Measurements from ENCODE around the gene GUSB. TPM values are rescaled to one million over a fixed set of nuclear protein-coding genes. Genes with fewer than 3 reads are reported as not detected.
"Not testable (repeated sequence)": the region's sequence is repeated elsewhere in the genome, so short reads cannot be mapped to it uniquely, and the experiment has no call there.

GUSB gene
- total RNA-seq, 2 donors from 2014 or later = 53.4 to 66.7 TPM

GRCh38 chr7:65966146-65966545 lies 15.9 kb downstream of the GUSB start:
- H3K27ac Mint-ChIP-seq = no peak overlapping the region
- H3K4me3 Mint-ChIP-seq = no peak overlapping the region
- no peaks in the 10 kb centered on the region for H3K27me3 Mint-ChIP-seq
- H3K9me3 Mint-ChIP-seq = no peaks in the 10 kb centered on the region
- H3K4me1 Mint-ChIP-seq = no peaks in the 10 kb centered on the region
- no peak for ATAC-seq (replicated peaks)
- H3K36me3 Mint-ChIP-seq (ENCODE audit: low read depth) = peaks cover 94% of the 10 kb centered on the region

- peaks cover 94% of the 10 kb centered on the region for H3K36me3 Mint-ChIP-seq (ENCODE audit: low read depth)
- ATAC-seq (replicated peaks); H3K4me3 Mint-ChIP-seq; H3K27ac Mint-ChIP-seq; H3K4me1 Mint-ChIP-seq; H3K27me3 Mint-ChIP-seq; H3K9me3 Mint-ChIP-seq: not testable (repeated sequence)
Observed at GRCh38 chr7:65964671-65965070, 17.3 kb downstream of the GUSB start.

- ATAC-seq (replicated peaks) = no peak
- peaks cover 93% of the 10 kb centered on the region for H3K36me3 Mint-ChIP-seq (ENCODE audit: low read depth)
- H3K9me3 Mint-ChIP-seq = no peaks in the 10 kb centered on the region
- H3K4me3 Mint-ChIP-seq = no peak overlapping the region
- H3K27ac Mint-ChIP-seq = no peak overlapping the region
- H3K27me3 Mint-ChIP-seq = no peaks in the 10 kb centered on the region
- H3K4me1 Mint-ChIP-seq = no peaks in the 10 kb centered on the region
Observed at GRCh38 chr7:65962033-65962432, 20.0 kb downstream of the GUSB start.

- no peaks in the 10 kb centered on the region for H3K27me3 Mint-ChIP-seq
- H3K9me3 Mint-ChIP-seq = no peaks in the 10 kb centered on the region
- H3K4me3 Mint-ChIP-seq = no peak overlapping the region
- H3K27ac Mint-ChIP-seq = no peak overlapping the region
- peaks cover 93% of the 10 kb centered on the region for H3K36me3 Mint-ChIP-seq (ENCODE audit: low read depth)
- ATAC-seq (replicated peaks) = no peak
- no peaks in the 10 kb centered on the region for H3K4me1 Mint-ChIP-seq
Observed at GRCh38 chr7:65960351-65961074, 21.5 kb downstream of the GUSB start.

GRCh38 chr7:65955718-65956117 lies 26.3 kb downstream of the GUSB start:
- Mint-ChIP-seq H3K4me1 (no peaks in the 10 kb centered on the region), H3K27ac (no peak overlapping the region), H3K36me3 (ENCODE audit: low read depth) (peaks cover 67% of the 10 kb centered on the region), H3K9me3 (no peaks in the 10 kb centered on the region), H3K27me3 (no peaks in the 10 kb centered on the region), H3K4me3 (no peak overlapping the region)
- no peak for ATAC-seq (replicated peaks)

GRCh38 chr7:65953890-65954450 lies 28.0 kb downstream of the GUSB start:
- no peak overlapping the region for H3K27ac Mint-ChIP-seq
- H3K9me3 Mint-ChIP-seq = no peaks in the 10 kb centered on the region
- peaks cover 50% of the 10 kb centered on the region for H3K36me3 Mint-ChIP-seq (ENCODE audit: low read depth)
- no peaks in the 10 kb centered on the region for H3K27me3 Mint-ChIP-seq
- no peak overlapping the region for H3K4me3 Mint-ChIP-seq
- H3K4me1 Mint-ChIP-seq = no peaks in the 10 kb centered on the region
- ATAC-seq (replicated peaks) = no peak

- Mint-ChIP-seq H3K27ac (no peak overlapping the region), H3K36me3 (ENCODE audit: low read depth) (peaks cover 41% of the 10 kb centered on the region), H3K27me3 (no peaks in the 10 kb centered on the region), H3K4me1 (no peaks in the 10 kb centered on the region), H3K9me3 (no peaks in the 10 kb centered on the region), H3K4me3 (no peak overlapping the region)
- no peak for ATAC-seq (replicated peaks)
Observed at GRCh38 chr7:65953001-65953720, 28.9 kb downstream of the GUSB start.

- Mint-ChIP-seq H3K4me3 (no peak overlapping the region), H3K27me3 (no peaks in the 10 kb centered on the region), H3K4me1 (no peaks in the 10 kb centered on the region), H3K9me3 (no peaks in the 10 kb centered on the region), H3K27ac (no peak overlapping the region), H3K36me3 (ENCODE audit: low read depth) (peaks cover 32% of the 10 kb centered on the region)
- ATAC-seq (replicated peaks) = no peak
Observed at GRCh38 chr7:65951837-65952578, 30.0 kb downstream of the GUSB start.

- H3K9me3 Mint-ChIP-seq = no peaks in the 10 kb centered on the region
- H3K4me1 Mint-ChIP-seq = no peaks in the 10 kb centered on the region
- ATAC-seq (replicated peaks) = no peak
- H3K27ac Mint-ChIP-seq = no peak overlapping the region
- no peak overlapping the region for H3K4me3 Mint-ChIP-seq
- no peaks in the 10 kb centered on the region for H3K27me3 Mint-ChIP-seq
- no peaks in the 10 kb centered on the region for H3K36me3 Mint-ChIP-seq (ENCODE audit: low read depth)
Observed at GRCh38 chr7:65946904-65947303, 35.1 kb downstream of the GUSB start.

GRCh38 chr7:65945787-65946186 lies 36.2 kb downstream of the GUSB start:
- H3K27ac Mint-ChIP-seq; H3K9me3 Mint-ChIP-seq; H3K36me3 Mint-ChIP-seq (ENCODE audit: low read depth); H3K27me3 Mint-ChIP-seq; H3K4me1 Mint-ChIP-seq; H3K4me3 Mint-ChIP-seq; ATAC-seq (replicated peaks): not testable (repeated sequence)

- H3K4me3 Mint-ChIP-seq = no peak overlapping the region
- H3K27ac Mint-ChIP-seq = no peak overlapping the region
- peaks cover 36% of the 10 kb centered on the region for H3K36me3 Mint-ChIP-seq (ENCODE audit: low read depth)
- H3K4me1 Mint-ChIP-seq = peaks cover 20% of the 10 kb centered on the region
- peaks cover 3% of the 10 kb centered on the region for H3K9me3 Mint-ChIP-seq
- H3K27me3 Mint-ChIP-seq = no peaks in the 10 kb centered on the region
- ATAC-seq (replicated peaks) = no peak
Observed at GRCh38 chr7:65938336-65938895, 43.6 kb downstream of the GUSB start.

- no peak overlapping the region for H3K27ac Mint-ChIP-seq
- H3K9me3 Mint-ChIP-seq = peaks cover 3% of the 10 kb centered on the region
- H3K4me3 Mint-ChIP-seq = no peak overlapping the region
- peaks cover 20% of the 10 kb centered on the region for H3K4me1 Mint-ChIP-seq
- H3K27me3 Mint-ChIP-seq = no peaks in the 10 kb centered on the region
- H3K36me3 Mint-ChIP-seq (ENCODE audit: low read depth) = peaks cover 36% of the 10 kb centered on the region
- no peak for ATAC-seq (replicated peaks)
Observed at GRCh38 chr7:65937296-65937695, 44.7 kb downstream of the GUSB start.

- Mint-ChIP-seq H3K27ac (no peak overlapping the region), H3K36me3 (ENCODE audit: low read depth) (peaks cover 14% of the 10 kb centered on the region), H3K4me1 (peaks cover 23% of the 10 kb centered on the region), H3K4me3 (no peak overlapping the region), H3K9me3 (peaks cover 3% of the 10 kb centered on the region), H3K27me3 (no peaks in the 10 kb centered on the region)
- no peak for ATAC-seq (replicated peaks)
Observed at GRCh38 chr7:65931685-65932084, 50.3 kb downstream of the GUSB start.
